Measurements from ENCODE around the gene ABHD11.
"Not testable (repeated sequence)": the region's sequence is repeated elsewhere in the genome, so short reads cannot be mapped to it uniquely, and the experiment has no call there.

ABHD11 gene

GRCh38 chr7:73718905-73719805 lies 19.4 kb downstream of the ABHD11 start, which contains the start of gene STX1A:
STX1A (minus strand) TSS chr7:73719669; CDS start chr7:73719631, 38 bp downstream.
- DNase-seq (ENCODE audit: low spot score): no peak

DNA sequence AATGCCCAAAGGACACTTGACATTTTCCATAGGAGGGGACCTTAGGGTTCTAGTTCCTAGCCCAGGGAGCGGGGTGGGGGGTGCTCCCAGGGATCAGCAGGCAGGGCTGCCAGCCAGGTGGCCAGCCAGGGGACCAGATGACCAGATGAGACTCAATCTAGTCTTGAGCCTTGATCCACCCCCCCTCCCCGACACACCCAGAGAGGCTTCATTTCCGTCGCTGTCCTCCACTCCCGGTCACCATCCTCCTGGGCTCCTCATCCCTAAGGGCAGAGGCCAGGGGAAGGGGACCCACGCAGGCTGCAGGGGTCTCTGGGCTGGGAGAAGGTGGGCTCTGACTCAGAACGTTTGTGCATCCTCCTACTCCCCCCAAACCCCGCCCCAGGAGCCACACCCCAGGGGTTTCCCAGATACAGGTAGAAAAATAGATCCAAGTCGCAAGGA lies 20.1 kb downstream of the ABHD11 start:
- DNase-seq (ENCODE audit: low spot score): no peak

DNA sequence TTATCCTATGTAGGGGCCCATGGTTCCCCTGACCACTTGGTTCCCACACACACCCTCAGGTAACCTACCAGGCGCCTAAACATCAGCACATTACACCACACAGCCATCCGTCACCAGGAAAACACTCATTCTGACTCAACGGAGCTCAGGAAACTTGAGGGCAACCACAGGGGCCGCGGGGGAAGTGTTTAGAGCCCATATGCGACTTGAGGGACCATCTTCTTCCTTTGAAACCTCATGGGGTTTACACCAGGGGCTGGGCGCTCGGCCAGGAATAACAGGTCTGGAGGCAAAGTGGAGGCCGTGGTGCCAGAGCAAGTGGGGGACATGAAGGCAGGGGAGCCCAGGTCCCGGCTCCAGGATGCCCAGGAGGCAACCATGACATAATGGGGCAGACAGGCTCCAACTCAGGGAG lies 20.6 kb downstream of the ABHD11 start:
- DNase-seq (ENCODE audit: low spot score): no peak

- DNase-seq (ENCODE audit: low spot score): no peak
These were observed 21.4 kb downstream of the ABHD11 start for GRCh38 chr7:73717025-73717807.

DNA sequence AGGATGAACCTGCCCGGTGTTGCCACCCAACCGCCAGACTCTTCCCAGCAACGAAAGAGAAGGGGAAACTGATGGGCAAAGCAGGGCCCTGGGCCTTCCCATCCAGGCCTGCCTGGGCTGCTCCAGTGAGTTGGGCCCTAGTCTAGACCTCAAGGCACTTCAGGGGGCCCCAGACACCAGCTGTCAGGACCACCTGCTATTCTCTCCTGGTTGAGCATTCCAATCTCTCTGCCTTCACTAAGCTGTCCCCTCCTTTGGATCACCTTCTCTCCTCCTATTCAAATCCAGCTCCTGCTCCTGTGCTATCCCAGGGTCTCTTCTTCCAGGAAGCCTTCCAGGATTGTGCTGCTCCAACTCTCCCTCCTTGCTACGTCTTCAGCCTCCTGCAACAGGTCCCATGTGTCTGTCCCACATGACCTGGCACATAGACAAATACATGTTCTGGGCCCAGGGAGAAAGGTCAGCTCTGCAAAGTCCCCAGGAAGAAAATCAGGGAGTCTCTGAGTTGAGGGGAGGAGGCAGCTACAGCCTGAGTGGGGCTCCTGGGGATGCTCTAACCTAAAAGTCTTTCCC lies 22.2 kb downstream of the ABHD11 start:
- DNase-seq (ENCODE audit: low spot score): no peak

DNA sequence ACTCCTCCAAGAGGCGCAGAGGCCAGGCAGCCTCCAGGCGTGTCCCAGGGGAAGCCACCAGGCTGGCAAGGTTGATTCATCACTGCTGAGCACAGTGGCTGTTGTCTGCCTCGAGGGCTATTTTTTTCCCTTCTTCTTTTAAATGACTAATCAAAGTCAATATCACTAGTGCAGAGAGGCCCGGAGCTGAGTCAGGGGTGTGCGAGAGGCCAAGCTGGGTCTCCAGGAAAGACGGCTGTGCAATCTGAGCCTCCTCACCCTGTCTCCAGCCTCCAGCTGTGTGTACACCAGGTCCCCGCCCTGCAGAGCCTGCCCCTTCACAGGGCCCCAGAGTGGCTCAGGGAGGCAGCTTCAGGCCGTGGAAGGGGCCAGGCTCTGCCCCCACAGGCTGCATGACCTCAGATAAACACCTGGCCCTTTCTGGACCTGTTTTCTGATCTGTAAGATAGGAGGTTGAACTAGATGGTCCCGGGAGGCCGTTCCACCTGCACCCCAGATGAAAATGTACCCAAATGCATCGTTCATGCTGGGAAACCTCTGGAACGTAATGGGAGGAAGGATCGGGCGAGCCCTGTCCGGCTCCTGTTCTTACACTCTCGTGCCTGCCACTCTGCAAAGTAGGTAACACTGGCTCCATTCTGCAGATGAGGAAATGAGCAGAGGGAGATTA lies 22.8 kb downstream of the ABHD11 start:
- DNase-seq (ENCODE audit: low spot score): no peak

- DNase-seq (ENCODE audit: low spot score): not testable (repeated sequence)
These were observed 25.3 kb downstream of the ABHD11 start for GRCh38 chr7:73713319-73713718.

GRCh38 chr7:73712773-73713172 lies 25.8 kb downstream of the ABHD11 start:
- no peak for DNase-seq (ENCODE audit: low spot score)

GRCh38 chr7:73708961-73709549 lies 29.5 kb downstream of the ABHD11 start:
- no peak for DNase-seq (ENCODE audit: low spot score)

GRCh38 chr7:73707045-73707631 lies 31.5 kb downstream of the ABHD11 start:
- no peak for DNase-seq (ENCODE audit: low spot score)

DNA sequence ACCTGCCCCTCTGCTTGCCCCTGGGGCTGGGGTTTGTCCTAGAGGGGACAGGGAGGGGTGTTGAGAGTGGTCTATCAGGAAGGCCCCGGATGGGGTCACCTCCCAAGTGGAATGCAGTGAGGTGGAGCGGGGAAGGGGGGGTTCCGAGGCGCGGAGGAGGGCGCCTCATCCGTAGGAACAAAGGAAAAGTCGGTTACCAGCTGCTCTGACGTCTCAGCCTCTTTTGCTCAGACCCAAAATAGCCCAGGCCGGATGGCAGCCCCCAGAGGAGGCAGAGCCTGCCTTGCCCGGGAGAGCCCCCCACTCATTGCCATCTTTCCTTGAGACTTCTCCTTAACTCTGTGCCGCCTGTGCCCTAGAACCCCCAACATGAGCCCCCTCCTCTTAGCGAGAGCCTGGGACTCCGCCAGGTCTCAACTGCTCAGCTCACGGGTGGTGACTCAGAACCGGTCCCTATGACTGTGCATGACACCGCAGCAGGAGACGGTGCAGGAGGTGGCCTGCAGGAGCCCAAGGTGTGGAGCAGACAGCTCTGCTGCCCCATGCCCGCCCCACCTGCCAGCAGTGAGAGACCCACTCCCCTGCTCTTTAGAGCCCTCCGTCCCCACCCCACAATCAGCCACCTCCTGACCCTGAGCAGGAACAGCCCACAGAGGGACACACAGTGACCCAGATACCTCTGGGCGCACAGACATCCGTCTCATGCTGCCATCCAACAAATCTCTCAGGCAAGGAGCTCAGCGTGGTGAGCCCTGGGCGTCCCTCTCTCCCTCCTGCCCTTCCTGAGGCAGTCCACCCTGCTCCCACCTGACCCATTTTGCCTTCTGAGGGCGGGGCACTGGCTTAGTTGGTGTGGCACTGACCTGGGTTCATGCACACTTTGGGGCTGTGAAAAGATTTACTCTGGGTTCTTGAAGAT lies 32.2 kb downstream of the ABHD11 start:
- no peak for DNase-seq (ENCODE audit: low spot score)

DNA sequence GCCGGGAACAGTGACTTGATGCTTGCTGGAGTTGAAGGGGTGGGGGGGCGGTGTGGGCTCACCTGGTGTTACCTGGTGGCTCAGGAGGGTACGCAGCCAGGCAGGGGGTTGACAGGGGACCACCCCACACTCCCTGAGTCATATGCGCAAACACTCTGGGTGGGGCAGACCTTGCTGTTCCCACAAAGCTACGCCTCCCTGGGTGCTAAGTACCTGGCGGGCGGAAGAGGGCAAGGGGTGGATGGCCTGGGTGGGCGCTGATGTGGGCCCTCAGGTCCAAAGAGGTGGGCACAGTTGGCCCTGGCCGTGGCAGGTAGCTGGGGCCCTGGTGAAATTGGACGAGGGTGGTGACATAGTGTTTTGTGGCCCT lies 33.1 kb downstream of the ABHD11 start:
- no peak for DNase-seq (ENCODE audit: low spot score)

GRCh38 chr7:73704640-73705550 lies 33.7 kb downstream of the ABHD11 start:
- no peak for DNase-seq (ENCODE audit: low spot score)

GRCh38 chr7:73703757-73704639 lies 34.6 kb downstream of the ABHD11 start:
- DNase-seq (ENCODE audit: low spot score): peak; percentile 30

- no peak for DNase-seq (ENCODE audit: low spot score)
These were observed 35.4 kb downstream of the ABHD11 start for GRCh38 chr7:73703225-73703624.

GRCh38 chr7:73702665-73703064 lies 35.9 kb downstream of the ABHD11 start:
- DNase-seq (ENCODE audit: low spot score): no peak

GRCh38 chr7:73702226-73702625 lies 36.4 kb downstream of the ABHD11 start:
- no peak for DNase-seq (ENCODE audit: low spot score)

GRCh38 chr7:73701357-73701995 lies 37.1 kb downstream of the ABHD11 start:
- peak; percentile 30 for DNase-seq (ENCODE audit: low spot score)
